Glutamatergic neuron (in vitro differentiated cells): Measurements from ENCODE around the gene MAP7D3. TPM values are rescaled to one million over a fixed set of nuclear protein-coding genes. Genes with fewer than 3 reads are reported as not detected.

Source experiments
- DNase-seq: peaks from one replicate; pipeline ENCODE4 v3.0.0; 2022
- H3K27ac Mint-ChIP-seq: one replicate; pipeline ENCODE4 v1.8.0; 2020; ENCODE audit warnings: mild to moderate bottlenecking, mixed read lengths, inconsistent platforms; ENCODE audit not compliant: unreplicated experiment
- H3K27me3 Mint-ChIP-seq: one replicate; pipeline ENCODE4 v1.8.0; 2020; ENCODE audit warnings: mild to moderate bottlenecking, moderate library complexity, mixed read lengths, inconsistent platforms; ENCODE audit not compliant: unreplicated experiment
- H3K36me3 Mint-ChIP-seq: one replicate; pipeline ENCODE4 v1.8.0; 2020; ENCODE audit warnings: mild to moderate bottlenecking, mixed read lengths, inconsistent platforms; ENCODE audit not compliant: unreplicated experiment
- H3K4me1 Mint-ChIP-seq: one replicate; pipeline ENCODE4 v1.8.0; 2020; ENCODE audit warnings: mild to moderate bottlenecking, low read depth, mixed read lengths, inconsistent platforms; ENCODE audit not compliant: unreplicated experiment
- H3K4me3 Mint-ChIP-seq: one replicate; pipeline ENCODE4 v1.8.0; 2020; ENCODE audit warnings: mild to moderate bottlenecking, mixed read lengths, inconsistent platforms; ENCODE audit not compliant: unreplicated experiment
- H3K9me3 Mint-ChIP-seq: one replicate; pipeline ENCODE4 v1.8.0; 2020; ENCODE audit warnings: mild to moderate bottlenecking, moderate library complexity, mixed read lengths, inconsistent platforms; ENCODE audit not compliant: unreplicated experiment
- total RNA-seq: library from RNA; stranded (reverse); fragmentation: NEBNext Ultra II Directional; extraction: Animal tissue kit (Norgen Biotek cat#: 25700); gene quantifications from one replicate; pipeline ENCODE4 v1.2.1, GENCODE V29; 2021; ENCODE audit not compliant: unreplicated experiment
- TF ChIP-seq, protein P1 (sequence below): fragments of 200-600 bp; sonication (generic); IDR thresholded peaks from one replicate; pipeline ENCODE4 v1.5.0; 2021; ENCODE audit not compliant: partially characterized antibody, unreplicated experiment

MAP7D3 gene
- total RNA-seq, 1 donor from 2014 or later = 4.6 TPM

DNA sequence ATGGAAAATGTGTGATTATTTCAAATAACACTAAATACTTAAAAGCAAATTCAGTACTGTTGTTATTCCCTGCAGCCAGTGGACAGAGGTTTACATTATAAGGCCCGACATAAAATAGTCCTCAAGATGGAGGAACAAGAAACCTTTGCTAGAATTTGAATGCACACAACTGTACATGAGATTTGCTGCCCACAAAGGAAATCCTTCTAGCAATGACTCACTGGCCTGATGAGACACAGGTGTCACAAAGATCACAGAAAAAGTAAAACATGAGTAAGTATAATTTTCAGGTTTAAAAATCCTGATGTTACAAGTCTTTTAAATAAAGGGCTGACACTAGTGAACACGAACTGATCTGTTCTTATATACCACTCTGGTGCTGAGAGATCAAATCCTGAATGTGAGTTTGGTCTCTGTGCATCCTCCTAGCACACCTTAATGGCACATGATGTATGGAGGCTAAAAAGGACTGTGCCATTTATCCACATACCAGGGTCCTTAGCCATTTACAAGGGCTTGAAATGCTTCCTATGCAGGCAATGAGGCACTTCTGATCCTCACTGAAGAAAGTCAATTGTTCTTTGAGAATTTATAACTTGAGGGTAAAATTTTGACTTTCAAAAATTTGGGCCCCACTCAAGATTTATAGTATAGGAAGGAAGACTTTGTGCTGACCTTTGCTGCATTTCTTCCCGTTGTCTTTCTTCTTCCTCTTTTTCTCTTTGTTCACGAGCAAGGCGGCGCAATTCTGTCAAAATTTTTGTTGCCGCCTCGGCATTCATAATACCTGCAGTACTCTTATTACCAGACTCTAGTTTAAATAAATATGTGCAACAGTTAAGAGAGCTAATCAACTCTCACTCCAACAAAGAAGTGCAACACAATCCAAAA, 23.0 kb downstream of the MAP7D3 start:
- Mint-ChIP-seq H3K4me3 (no peak overlapping the region), H3K27me3 (no peaks in the 10 kb centered on the region), H3K4me1 (no peaks in the 10 kb centered on the region), H3K9me3 (no peaks in the 10 kb centered on the region), H3K36me3 (no peaks in the 10 kb centered on the region), H3K27ac (no peak overlapping the region)
- TF ChIP-seq, protein P1, sequence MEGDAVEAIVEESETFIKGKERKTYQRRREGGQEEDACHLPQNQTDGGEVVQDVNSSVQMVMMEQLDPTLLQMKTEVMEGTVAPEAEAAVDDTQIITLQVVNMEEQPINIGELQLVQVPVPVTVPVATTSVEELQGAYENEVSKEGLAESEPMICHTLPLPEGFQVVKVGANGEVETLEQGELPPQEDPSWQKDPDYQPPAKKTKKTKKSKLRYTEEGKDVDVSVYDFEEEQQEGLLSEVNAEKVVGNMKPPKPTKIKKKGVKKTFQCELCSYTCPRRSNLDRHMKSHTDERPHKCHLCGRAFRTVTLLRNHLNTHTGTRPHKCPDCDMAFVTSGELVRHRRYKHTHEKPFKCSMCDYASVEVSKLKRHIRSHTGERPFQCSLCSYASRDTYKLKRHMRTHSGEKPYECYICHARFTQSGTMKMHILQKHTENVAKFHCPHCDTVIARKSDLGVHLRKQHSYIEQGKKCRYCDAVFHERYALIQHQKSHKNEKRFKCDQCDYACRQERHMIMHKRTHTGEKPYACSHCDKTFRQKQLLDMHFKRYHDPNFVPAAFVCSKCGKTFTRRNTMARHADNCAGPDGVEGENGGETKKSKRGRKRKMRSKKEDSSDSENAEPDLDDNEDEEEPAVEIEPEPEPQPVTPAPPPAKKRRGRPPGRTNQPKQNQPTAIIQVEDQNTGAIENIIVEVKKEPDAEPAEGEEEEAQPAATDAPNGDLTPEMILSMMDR = no peak
- no peak for DNase-seq

DNA sequence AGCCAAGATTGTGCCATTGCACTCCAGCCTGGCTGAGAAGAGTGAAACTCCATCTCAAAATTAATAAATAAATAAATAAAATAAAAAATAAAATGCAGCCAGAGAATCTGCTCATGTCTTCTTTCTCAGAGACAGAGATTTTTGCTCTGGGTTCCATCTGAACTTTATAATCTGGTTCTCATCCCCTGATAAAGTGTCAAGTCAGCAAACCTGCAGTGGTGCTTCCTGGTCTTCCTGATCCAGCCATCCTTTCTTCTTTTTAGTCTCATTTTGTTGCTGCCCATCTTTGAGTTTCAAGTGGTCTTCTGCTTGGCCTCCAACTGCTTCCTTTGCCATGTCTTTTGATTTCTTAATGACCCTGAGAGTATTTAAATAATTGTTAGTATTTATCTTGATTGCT, 24.1 kb downstream of the MAP7D3 start:
- H3K4me3 Mint-ChIP-seq = no peak overlapping the region

DNA sequence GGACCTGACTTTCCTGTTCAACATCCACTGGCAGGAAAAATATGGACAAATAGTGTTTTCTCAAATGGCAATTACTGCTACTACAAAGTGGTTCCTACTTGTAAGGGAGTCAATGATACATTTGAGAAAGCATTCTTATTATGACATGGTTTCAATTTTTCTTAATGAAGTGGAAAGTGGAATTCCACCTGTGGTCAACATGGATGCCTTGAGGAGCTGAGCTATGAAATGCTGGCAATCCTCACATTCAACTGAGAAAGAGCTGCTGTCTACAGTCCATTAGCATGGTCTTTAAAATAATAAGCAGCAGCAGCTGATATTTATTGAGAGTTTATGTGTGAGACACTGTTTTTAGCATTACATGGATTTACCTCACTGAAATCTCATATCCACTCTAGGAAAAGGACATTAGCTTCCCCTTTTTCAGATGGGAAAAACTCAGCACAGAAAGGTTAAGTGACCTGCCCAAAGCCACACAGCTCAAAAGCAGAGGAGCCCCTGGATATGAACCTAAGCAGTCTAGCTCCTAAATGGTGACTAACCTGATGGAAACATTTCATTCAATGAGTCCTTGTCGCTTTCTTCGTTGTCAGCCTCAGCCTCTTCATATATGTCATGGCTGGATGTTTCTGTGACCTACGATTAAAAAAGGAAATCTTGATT, 29.2 kb downstream of the MAP7D3 start:
- no peaks in the 10 kb centered on the region for H3K9me3 Mint-ChIP-seq
- no peaks in the 10 kb centered on the region for H3K27me3 Mint-ChIP-seq
- H3K27ac Mint-ChIP-seq = no peak overlapping the region

More for the DNA sequence above, 24.1 kb downstream of the MAP7D3 start:
- no peak for DNase-seq
- Mint-ChIP-seq H3K27ac (no peak overlapping the region), H3K4me1 (no peaks in the 10 kb centered on the region), H3K36me3 (no peaks in the 10 kb centered on the region), H3K27me3 (no peaks in the 10 kb centered on the region), H3K9me3 (no peaks in the 10 kb centered on the region)
- TF ChIP-seq, protein P1 = no peak

DNA sequence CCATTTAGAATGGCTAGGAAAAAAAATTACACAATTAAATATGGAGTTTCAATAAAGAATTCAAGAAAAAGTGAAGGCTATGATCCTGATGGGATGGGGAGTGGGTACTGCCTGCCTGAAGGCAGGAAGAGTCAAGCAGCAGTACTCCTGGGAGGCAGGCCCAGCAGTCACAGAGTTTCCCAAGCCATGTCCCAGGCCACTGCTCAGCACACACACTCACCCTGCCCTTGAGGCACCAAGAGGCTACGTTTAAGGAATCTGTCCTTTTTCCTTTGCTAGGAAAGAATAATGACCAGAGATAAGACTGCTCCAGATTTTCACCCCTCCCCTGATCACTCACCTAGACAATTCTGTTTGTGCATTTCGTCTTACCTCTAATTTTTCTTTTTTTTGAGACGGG, 30.2 kb downstream of the MAP7D3 start:
- Mint-ChIP-seq H3K9me3 (no peaks in the 10 kb centered on the region), H3K36me3 (no peaks in the 10 kb centered on the region), H3K27me3 (no peaks in the 10 kb centered on the region), H3K4me1 (no peaks in the 10 kb centered on the region), H3K27ac (no peak overlapping the region), H3K4me3 (no peak overlapping the region)
- TF ChIP-seq, protein P1 = no peak
- DNase-seq = no peak

More for the DNA sequence above, 29.2 kb downstream of the MAP7D3 start:
- TF ChIP-seq, protein P1 = no peak
- no peak overlapping the region for H3K4me3 Mint-ChIP-seq
- no peaks in the 10 kb centered on the region for H3K4me1 Mint-ChIP-seq
- H3K36me3 Mint-ChIP-seq = no peaks in the 10 kb centered on the region
- DNase-seq = no peak

DNA sequence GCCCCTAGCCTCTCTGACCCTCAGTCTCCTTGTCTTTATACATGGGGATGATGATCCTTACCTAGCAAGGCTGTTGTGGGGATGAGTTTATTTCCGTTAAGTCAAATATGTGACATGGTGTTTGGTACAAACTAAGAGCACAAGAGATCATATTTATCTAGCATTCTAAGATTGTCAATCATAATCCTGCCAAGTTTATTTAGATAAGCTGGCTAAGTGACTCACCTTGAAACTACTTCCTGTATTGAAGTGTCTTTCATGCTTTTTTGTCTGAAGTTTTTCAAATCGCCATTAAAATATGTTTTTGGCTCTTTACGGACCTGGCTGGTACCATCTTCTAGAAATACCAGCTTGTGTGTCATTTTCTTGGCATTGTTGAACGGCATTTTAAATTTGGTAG, 30.7 kb downstream of the MAP7D3 start:
- H3K4me3 Mint-ChIP-seq = no peak overlapping the region
- H3K36me3 Mint-ChIP-seq = no peaks in the 10 kb centered on the region
- no peak overlapping the region for H3K27ac Mint-ChIP-seq
- no peaks in the 10 kb centered on the region for H3K9me3 Mint-ChIP-seq
- no peaks in the 10 kb centered on the region for H3K4me1 Mint-ChIP-seq
- TF ChIP-seq, protein P1 = no peak
- DNase-seq = no peak
- H3K27me3 Mint-ChIP-seq = no peaks in the 10 kb centered on the region
